GM21515 (cell line): ENCODE measurements around the gene MGAT3.
"Not testable (repeated sequence)": the region's sequence is repeated elsewhere in the genome, so short reads cannot be mapped to it uniquely, and the experiment has no call there.

Experiments
- ATAC-seq: cut with Tn5 transposase; IDR thresholded peaks from one replicate; pipeline ENCODE4 v1.9.1; 2021; ENCODE audit not compliant: unreplicated experiment

The MGAT3 gene

GRCh38 chr22:39456522-39457197 lies at the start of gene MGAT3:
TSS of gene MGAT3 (plus strand) at chr22:39457012. CDS start at chr22:39487348, 30,336 bp downstream.
- no peak for ATAC-seq

GRCh38 chr22:39408173-39408572 lies 48.6 kb upstream of the MGAT3 start:
- no peak for ATAC-seq

GRCh38 chr22:39408807-39409206 lies 48.0 kb upstream of the MGAT3 start:
- ATAC-seq: no peak

GRCh38 chr22:39409516-39410029 lies 47.2 kb upstream of the MGAT3 start:
- ATAC-seq: no peak

- ATAC-seq: no peak
Observed at GRCh38 chr22:39410264-39410663, 46.5 kb upstream of the MGAT3 start.

- ATAC-seq: not testable (repeated sequence)
Observed at GRCh38 chr22:39411828-39412365, 44.9 kb upstream of the MGAT3 start.

- not testable (repeated sequence) for ATAC-seq
Observed at GRCh38 chr22:39413204-39413603, 43.6 kb upstream of the MGAT3 start.

GRCh38 chr22:39414377-39414776 lies 42.4 kb upstream of the MGAT3 start:
- no peak for ATAC-seq

GRCh38 chr22:39414886-39415285 lies 41.9 kb upstream of the MGAT3 start:
- ATAC-seq: no peak

- ATAC-seq: no peak
Observed at GRCh38 chr22:39415506-39415905, 41.3 kb upstream of the MGAT3 start.

- ATAC-seq: no peak
Observed at GRCh38 chr22:39416319-39416718, 40.5 kb upstream of the MGAT3 start.

GRCh38 chr22:39417641-39418040 lies 39.2 kb upstream of the MGAT3 start:
- ATAC-seq: no peak

- ATAC-seq: no peak
Observed at GRCh38 chr22:39418696-39419095, 38.1 kb upstream of the MGAT3 start.

- ATAC-seq: no peak
Observed at GRCh38 chr22:39419096-39419495, 37.7 kb upstream of the MGAT3 start.

- no peak for ATAC-seq
Observed at GRCh38 chr22:39419911-39420310, 36.9 kb upstream of the MGAT3 start.

- no peak for ATAC-seq
Observed at GRCh38 chr22:39421691-39422090, 35.1 kb upstream of the MGAT3 start.

GRCh38 chr22:39422101-39422500 lies 34.7 kb upstream of the MGAT3 start:
- no peak for ATAC-seq

GRCh38 chr22:39422721-39423120 lies 34.1 kb upstream of the MGAT3 start:
- ATAC-seq: no peak

- ATAC-seq: no peak
Observed at GRCh38 chr22:39423976-39424375, 32.8 kb upstream of the MGAT3 start.

GRCh38 chr22:39426380-39427043 lies 30.3 kb upstream of the MGAT3 start:
- no peak for ATAC-seq

GRCh38 chr22:39427751-39428596 lies 28.8 kb upstream of the MGAT3 start:
- ATAC-seq: no peak
